Keratinocyte (primary cell): Measurements from ENCODE around the gene RNF115. TPM values are rescaled to one million over a fixed set of nuclear protein-coding genes. Genes with fewer than 3 reads are reported as not detected.

Experiments
- DNase-seq: peaks from one replicate; pipeline ENCODE4 v3.0.0-alpha.2; 2011; ENCODE audit warnings: low read depth, missing footprints, low spot score
- FAIRE-seq: peaks from 2 replicates; lab custom pipeline; 2011; peaks lifted over from hg19 to GRCh38; lab: Jason Lieb, UNC
- H2AFZ ChIP-seq: 2 replicates; pipeline ENCODE4 v1.6.0; 2012; ENCODE audit warnings: low read length, control low read depth, inconsistent platforms; ENCODE audit not compliant: control insufficient read depth
- H3K27ac ChIP-seq: 2 replicates; pipeline ENCODE4 v1.5.1; 2011; ENCODE audit warnings: low read length; ENCODE audit not compliant: control insufficient read depth, insufficient read depth
- H3K27me3 ChIP-seq: 3 replicates; pipeline ENCODE4 v1.6.0; 2011; ENCODE audit warnings: low read length; ENCODE audit not compliant: control insufficient read depth, insufficient read depth; ENCODE audit errors: extremely low read depth
- H3K36me3 ChIP-seq, 2 experiments: 2 replicates in 1 of 2; 3 replicates in 1 of 2; pipeline ENCODE4 v1.5.1; 2011; ENCODE audit warnings: low read length in 2 of 2, mild to moderate bottlenecking in 1 of 2; ENCODE audit not compliant: control insufficient read depth in 2 of 2, insufficient read depth in 2 of 2; ENCODE audit errors: extremely low read depth in 1 of 2
- H3K4me1 ChIP-seq: 3 replicates; pipeline ENCODE4 v1.5.1; 2011; ENCODE audit warnings: low read length; ENCODE audit not compliant: control insufficient read depth, insufficient read depth; ENCODE audit errors: extremely low read depth
- H3K4me2 ChIP-seq: 3 replicates; pipeline ENCODE4 v1.6.0; 2011; ENCODE audit warnings: low read depth, low read length; ENCODE audit not compliant: control insufficient read depth, insufficient read depth; ENCODE audit errors: extremely low read depth
- H3K4me3 ChIP-seq, 3 experiments: fragments of 200-600 bp in 1 of 3; sonication (generic) in 1 of 3; 2 replicates in 2 of 3; 3 replicates in 1 of 3; pipeline ENCODE4 v1.5.1; 2011 to 2016; ENCODE audit warnings: low read length in 3 of 3, mild to moderate bottlenecking in 3 of 3, control low read depth in 2 of 3, inconsistent platforms in 1 of 3, low read depth in 1 of 3, mixed read lengths in 1 of 3, mixed run types in 1 of 3, moderate library complexity in 1 of 3; ENCODE audit not compliant: control insufficient read depth in 2 of 3, insufficient read depth in 2 of 3; ENCODE audit errors: extremely low read depth in 1 of 3
- H3K79me2 ChIP-seq: 2 replicates; pipeline ENCODE4 v1.6.0; 2012; ENCODE audit warnings: low read length; ENCODE audit not compliant: control insufficient read depth, insufficient read depth
- H3K9ac ChIP-seq: 3 replicates; pipeline ENCODE4 v1.6.0; 2011; ENCODE audit warnings: low read length; ENCODE audit not compliant: control insufficient read depth, insufficient read depth; ENCODE audit errors: extremely low read depth
- H3K9me1 ChIP-seq: 3 replicates; pipeline ENCODE4 v1.6.0; 2011; ENCODE audit warnings: low read length; ENCODE audit not compliant: control insufficient read depth, insufficient read depth; ENCODE audit errors: extremely low read depth
- H3K9me3 ChIP-seq: 2 replicates; pipeline ENCODE4 v1.5.1; 2012; ENCODE audit warnings: low read depth, low read length; ENCODE audit not compliant: control insufficient read depth
- H4K20me1 ChIP-seq: 3 replicates; pipeline ENCODE4 v1.6.0; 2011; ENCODE audit warnings: low read length; ENCODE audit not compliant: control insufficient read depth, insufficient read depth; ENCODE audit errors: extremely low read depth
- EZH2 ChIP-seq: IDR thresholded peaks from one replicate; pipeline ENCODE4 v1.6.1; 2012; ENCODE audit warnings: inconsistent platforms, mild to moderate bottlenecking, low read length, moderate library complexity
- dilution Hi-C: fragments of 300-500 bp; cut with MboI; formaldehyde crosslinking; loops from one replicate; pipeline ENCODE4 v1.7.0; 2020; ENCODE audit warnings: low sequenced_read_pairs; ENCODE audit not compliant: extremely low pct_ligation_motif_present
- polyA plus RNA-seq, 5 experiments: library from polyadenylated mRNA; depleted of rRNA in 3 of 5; stranded (reverse) in 3 of 5; stranded (forward) in 1 of 5; unstranded in 1 of 5; fragments of >200 nt; gene quantifications; 1 replicate in 1 of 5; 2 replicates in 3 of 5; 3 replicates in 1 of 5; pipeline versions ENCODE4 v1.2.1 to v1.2.3, GENCODE V29; 2011 to 2012; ENCODE audit warnings: missing spikeins in 2 of 5, low read depth in 1 of 5, low replicate concordance in 1 of 5
- TF ChIP-seq, protein P1 (sequence below), 3 experiments: IDR thresholded peaks in 1 of 3; conservative IDR thresholded peaks in 1 of 3; optimal IDR thresholded peaks in 1 of 3; 2 replicates in 2 of 3; 3 replicates in 1 of 3; pipeline versions ENCODE3 to v1.5.1; 2011; ENCODE audit warnings: low read length in 3 of 3, mild to moderate bottlenecking in 3 of 3, moderate library complexity in 2 of 3, control low read depth in 1 of 3, inconsistent platforms in 1 of 3; ENCODE audit not compliant: insufficient read depth in 2 of 3; ENCODE audit errors: extremely low read depth in 1 of 3

The RNF115 gene
- polyA plus RNA-seq, 1 donor (not counting 4 experiments of a cell fraction or from before 2014, with no cell fraction given): 10.1 TPM

DNA sequence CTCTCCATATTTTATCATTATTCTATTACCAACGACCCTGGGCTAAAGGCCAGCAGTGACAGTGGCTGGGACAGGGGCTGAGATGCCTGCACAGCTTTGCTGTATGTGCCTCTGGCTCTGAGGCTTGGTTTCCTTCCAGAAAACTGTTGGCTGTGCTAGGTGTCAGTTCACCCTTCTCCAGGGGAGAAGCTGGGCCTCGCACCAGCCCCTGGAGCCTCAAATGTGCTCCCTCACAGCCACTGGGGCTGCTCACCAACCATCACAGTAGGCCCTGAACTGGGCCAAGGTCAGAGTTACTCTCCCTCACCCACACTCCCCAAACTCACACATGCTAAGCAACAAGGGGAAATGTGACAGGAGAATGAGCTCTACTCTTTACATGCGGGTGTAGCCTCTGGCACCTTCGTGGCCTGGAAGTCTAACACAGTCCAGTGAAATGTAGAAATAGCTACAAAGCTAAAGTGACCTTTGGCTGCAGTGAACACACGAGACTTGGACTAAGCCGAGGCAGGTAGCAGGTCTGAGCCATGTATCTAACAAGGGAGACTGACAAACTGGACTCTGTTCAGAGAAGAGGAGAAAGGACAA, 109.3 kb downstream of the RNF115 start:
- dilution Hi-C loops: no loop called here
- Histone ChIP-seq H2AFZ (no peak overlapping the region), H3K36me3 (no peaks in the 10 kb centered on the region), H3K4me2 (no peak overlapping the region), H3K4me1 (no peaks in the 10 kb centered on the region), H3K9me3 (no peaks in the 10 kb centered on the region), H3K9me1 (no peaks in the 10 kb centered on the region), H3K4me3 (no peak overlapping the region), H4K20me1 (no peaks in the 10 kb centered on the region), H3K79me2 (no peaks in the 10 kb centered on the region), H3K27ac (no peak overlapping the region), H3K27me3 (no peaks in the 10 kb centered on the region), H3K9ac (no peak overlapping the region)
- FAIRE-seq (no peak), DNase-seq (no peak)
- TF ChIP-seq, protein P1, sequence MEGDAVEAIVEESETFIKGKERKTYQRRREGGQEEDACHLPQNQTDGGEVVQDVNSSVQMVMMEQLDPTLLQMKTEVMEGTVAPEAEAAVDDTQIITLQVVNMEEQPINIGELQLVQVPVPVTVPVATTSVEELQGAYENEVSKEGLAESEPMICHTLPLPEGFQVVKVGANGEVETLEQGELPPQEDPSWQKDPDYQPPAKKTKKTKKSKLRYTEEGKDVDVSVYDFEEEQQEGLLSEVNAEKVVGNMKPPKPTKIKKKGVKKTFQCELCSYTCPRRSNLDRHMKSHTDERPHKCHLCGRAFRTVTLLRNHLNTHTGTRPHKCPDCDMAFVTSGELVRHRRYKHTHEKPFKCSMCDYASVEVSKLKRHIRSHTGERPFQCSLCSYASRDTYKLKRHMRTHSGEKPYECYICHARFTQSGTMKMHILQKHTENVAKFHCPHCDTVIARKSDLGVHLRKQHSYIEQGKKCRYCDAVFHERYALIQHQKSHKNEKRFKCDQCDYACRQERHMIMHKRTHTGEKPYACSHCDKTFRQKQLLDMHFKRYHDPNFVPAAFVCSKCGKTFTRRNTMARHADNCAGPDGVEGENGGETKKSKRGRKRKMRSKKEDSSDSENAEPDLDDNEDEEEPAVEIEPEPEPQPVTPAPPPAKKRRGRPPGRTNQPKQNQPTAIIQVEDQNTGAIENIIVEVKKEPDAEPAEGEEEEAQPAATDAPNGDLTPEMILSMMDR (optimal IDR thresholded peaks at IDR 0.05 in 1 of 3, IDR thresholded peaks at IDR 0.05 in 1 of 3, conservative IDR thresholded peaks at IDR 0.05 in 1 of 3; ENCODE audit: extremely low read depth in 1 of 3, insufficient read depth in 2 of 3, low read length in 3 of 3): no peak
- TF ChIP-seq EZH2: no peak

DNA sequence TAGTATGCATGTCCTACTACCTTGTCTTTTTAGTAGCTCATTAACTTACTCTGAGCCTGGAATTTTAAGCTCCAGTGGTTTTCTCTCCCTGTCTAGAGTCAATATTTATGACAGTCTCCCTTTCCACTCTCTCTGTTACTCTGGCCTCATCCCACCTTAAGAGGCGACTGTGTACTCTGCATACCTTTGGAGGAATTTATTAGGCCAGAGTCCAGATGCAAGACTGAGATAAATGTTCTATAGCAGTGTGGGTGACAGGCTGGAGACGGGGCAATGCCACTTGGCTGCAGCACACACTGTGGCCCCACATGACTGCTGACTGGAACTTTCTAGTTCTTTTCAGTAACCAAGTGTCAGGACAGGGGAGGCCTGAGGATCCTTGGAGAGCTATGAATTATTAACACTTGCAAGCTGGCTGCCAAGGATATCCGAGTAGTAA, 112.7 kb downstream of the RNF115 start:
- no peaks in the 10 kb centered on the region for H4K20me1 ChIP-seq
- dilution Hi-C loops: no loop called here
- no peak overlapping the region for H3K4me3 ChIP-seq
- H3K36me3 ChIP-seq: no peaks in the 10 kb centered on the region
- DNase-seq (no peak), FAIRE-seq (no peak)
- H3K4me2 ChIP-seq: no peak overlapping the region
- H3K27me3 ChIP-seq: no peaks in the 10 kb centered on the region
- no peaks in the 10 kb centered on the region for H3K79me2 ChIP-seq
- no peak overlapping the region for H3K9ac ChIP-seq
- TF ChIP-seq, protein P1 (optimal IDR thresholded peaks at IDR 0.05 in 1 of 3, IDR thresholded peaks at IDR 0.05 in 1 of 3, conservative IDR thresholded peaks at IDR 0.05 in 1 of 3; ENCODE audit: extremely low read depth in 1 of 3, insufficient read depth in 2 of 3, low read length in 3 of 3): no peak
- no peak for TF ChIP-seq EZH2
- no peaks in the 10 kb centered on the region for H3K9me1 ChIP-seq
- no peak overlapping the region for H2AFZ ChIP-seq
- H3K27ac ChIP-seq: no peak overlapping the region
- H3K4me1 ChIP-seq: peaks cover 10% of the 10 kb centered on the region
- no peaks in the 10 kb centered on the region for H3K9me3 ChIP-seq
